Right renal pelvis (tissue), 4 donors: ENCODE results near the gene UQCRH. TPM values are rescaled to one million over a fixed set of nuclear protein-coding genes. Genes with fewer than 3 reads are reported as not detected.
"Not testable (repeated sequence)": the region's sequence is repeated elsewhere in the genome, so short reads cannot be mapped to it uniquely, and the experiment has no call there.

Experiments used
- DNase-seq, 4 donors: peaks; one replicate each; pipeline ENCODE4 v3.0.0-alpha.2; 2013; ENCODE audit warnings: low read depth in 4 of 4, low spot score in 3 of 4, missing footprints in 1 of 4
- polyA plus RNA-seq, 4 donors: library from polyadenylated mRNA; unstranded; fragments of 120-200 nt; gene quantifications; one replicate each; pipeline ENCODE4 v1.2.1, GENCODE V29; 2013; ENCODE audit not compliant: insufficient read length in 4 of 4

UQCRH gene
- polyA plus RNA-seq, 4 donors, result 360 to 415 (median 370) TPM

DNA sequence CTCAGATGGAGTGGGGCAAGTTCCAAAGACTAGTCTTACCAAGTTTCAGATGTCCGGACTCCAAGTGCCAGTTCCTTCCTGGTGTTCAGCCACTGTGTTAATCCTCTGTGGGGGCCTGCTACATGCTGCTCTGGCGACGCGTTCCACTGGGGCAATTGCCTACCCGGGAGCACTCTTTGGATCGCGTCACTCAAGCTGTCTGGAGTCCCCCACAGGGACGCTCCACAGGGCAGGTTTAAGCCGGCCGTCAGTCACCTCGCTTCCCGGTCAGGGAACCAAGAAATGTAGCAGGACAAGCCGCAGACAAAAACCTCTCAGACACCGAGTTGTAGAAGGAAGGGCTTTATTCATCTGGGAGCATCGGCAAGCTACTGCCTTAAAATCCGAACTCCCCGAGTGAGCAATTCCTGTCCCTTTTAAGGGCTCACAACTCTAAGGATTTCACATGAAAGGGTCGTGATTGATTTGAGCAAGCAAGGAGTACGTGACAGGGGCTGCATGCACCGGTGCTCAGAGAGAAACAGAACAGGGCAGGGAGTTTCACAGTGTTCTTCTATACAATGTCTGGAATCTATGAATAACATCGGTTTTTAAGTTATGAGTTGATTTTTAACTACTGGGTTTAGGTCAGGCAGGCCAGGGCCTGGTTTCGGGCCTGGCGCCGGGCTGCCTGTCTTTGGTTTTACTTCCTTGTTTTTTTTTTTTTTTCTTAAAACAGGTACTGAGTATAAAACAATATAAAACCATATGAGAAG, 28.5 kb downstream of the UQCRH start:
- DNase-seq, result not testable (repeated sequence)

- no peak for DNase-seq
Observed at GRCh38 chr1:46333300-46334029, 30.0 kb downstream of the UQCRH start.

GRCh38 chr1:46334030-46334384, 30.5 kb downstream of the UQCRH start:
- DNase-seq, result no peak

- no peak for DNase-seq
Observed at GRCh38 chr1:46335081-46335480, 31.6 kb downstream of the UQCRH start.

- DNase-seq, result not testable (repeated sequence)
Observed at GRCh38 chr1:46337409-46337808, 33.9 kb downstream of the UQCRH start.

DNA sequence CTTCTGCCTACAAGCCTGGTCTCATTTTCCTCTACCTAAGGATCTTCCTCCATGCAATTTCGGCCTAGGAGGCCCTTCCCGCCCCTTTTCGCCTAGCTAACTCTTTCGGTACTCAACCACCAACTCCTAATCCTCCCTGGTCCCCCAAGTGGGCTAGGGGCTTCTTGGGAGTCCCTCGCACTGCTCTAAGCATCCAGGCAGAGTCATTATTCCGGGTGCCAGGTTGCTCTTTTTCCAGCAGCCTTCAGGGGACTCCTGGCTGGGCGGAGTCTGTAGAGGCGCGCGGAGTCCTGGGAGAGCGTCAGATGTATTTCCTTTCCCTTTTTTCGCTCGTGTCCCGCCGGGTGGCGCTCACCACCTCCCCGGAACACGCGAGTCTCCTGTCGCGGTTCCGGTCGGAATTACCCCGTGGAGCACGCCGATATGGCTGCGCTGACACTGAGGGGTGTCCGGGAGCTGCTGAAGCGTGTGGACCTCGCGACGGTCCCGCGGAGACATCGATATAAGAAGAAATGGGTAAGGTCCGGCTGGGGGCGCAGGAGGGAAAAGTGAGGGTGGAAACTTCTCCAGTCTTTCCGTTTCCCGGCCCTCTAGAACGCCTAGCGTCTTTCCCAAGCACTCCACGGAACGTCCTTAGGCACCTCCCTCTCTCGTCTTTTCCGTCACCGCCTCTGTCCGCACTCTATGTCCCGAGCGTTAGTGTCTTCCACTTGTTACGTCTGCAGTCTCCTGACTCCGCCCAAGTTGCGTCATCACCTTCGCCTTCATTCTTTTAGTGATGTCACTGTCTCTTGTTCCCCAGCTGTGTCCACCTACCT, 37.1 kb downstream of the UQCRH start, which contains the start of gene NSUN4:
Gene NSUN4 (plus strand): TSS at position 404 of the 818 bp plus-strand sequence. CDS start 20 bp downstream, at position 424.
- peak; percentile 86 to 94 (median 92) for DNase-seq

GRCh38 chr1:46341222-46342083, 38.0 kb downstream of the UQCRH start:
- no peak for DNase-seq

DNA sequence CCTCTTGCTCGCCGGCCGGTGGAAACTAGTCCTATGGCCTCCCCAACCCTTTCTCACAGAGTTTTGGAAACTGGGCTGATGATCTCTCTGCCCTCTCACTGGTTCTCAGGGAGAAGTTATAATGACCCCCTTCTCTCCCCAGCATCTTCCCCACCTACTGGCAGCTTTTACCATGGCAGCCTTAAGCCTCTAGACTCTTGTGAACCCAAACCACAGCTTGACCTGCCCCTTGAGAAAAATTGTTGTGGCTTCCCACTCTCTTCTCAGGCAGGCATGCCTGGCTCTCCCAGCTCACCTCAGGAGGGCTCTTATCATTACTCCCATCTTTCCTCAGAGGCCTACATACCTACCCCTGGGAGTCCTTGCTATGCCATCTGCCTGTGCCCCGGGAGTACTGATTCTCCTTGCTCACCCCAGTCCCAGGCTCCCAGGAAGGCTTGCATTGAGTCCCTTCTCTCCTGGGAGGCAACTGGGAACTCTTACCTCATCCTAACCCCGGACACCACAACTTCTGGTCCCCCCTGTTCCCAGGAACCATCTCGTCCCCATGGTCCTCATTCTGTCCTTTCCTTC, 38.7 kb downstream of the UQCRH start:
- DNase-seq, result no peak

DNA sequence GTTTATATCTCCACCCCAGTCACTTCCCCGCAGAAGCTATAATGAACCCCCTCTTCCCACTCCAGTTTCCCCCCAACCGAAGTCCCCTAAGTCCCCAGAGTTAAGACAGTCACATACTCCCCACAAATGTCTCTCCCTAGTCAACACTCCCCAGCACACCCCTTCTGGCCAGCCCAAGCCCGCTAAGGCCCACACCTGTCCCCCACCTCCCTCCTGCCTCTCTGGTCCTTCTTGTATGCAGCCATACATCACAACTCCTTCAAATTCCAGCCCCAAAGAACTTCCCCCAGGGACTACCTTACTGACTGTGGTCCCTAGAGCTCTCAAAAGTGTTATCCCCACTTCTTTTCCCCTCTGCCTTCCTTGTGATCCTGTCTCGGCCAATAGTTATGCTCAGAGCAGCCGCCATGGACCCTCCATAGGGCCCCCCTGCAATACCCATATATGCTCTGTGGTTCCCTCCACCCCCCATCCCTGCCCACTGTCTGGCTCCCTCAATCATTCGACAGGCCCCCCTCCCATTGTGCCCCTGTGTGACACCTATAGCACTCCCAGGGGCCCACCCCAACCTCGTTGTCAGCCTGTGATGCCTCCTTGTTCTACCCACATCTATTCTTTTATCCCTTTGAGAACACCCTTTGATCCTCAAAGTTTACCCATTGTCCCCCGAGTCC, 39.3 kb downstream of the UQCRH start:
- no peak for DNase-seq

GRCh38 chr1:46343351-46343695, 39.8 kb downstream of the UQCRH start:
- no peak for DNase-seq

GRCh38 chr1:46343705-46344104, 40.2 kb downstream of the UQCRH start:
- DNase-seq, result no peak

- DNase-seq, result no peak
Observed at GRCh38 chr1:46344481-46344880, 41.0 kb downstream of the UQCRH start.

DNA sequence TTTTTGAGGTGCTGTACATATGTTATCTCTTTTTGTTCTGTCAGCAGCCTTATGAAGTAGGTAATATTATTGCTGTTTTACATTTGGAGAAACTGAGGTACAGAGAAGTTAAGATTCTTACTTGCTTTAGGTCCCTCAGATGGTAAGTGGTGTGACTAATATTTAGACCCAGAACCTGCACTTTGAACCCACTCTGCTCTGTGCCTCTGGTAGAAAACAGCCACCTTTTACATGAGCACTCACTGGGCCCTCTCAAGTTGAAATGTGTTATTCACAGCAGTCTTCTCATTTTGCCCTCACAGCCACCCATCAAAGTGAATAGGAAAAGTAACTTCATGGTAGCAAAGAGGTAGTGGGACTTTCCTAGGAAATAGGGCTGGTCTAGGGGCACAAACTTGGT, 41.8 kb downstream of the UQCRH start:
- DNase-seq, result no peak

DNA sequence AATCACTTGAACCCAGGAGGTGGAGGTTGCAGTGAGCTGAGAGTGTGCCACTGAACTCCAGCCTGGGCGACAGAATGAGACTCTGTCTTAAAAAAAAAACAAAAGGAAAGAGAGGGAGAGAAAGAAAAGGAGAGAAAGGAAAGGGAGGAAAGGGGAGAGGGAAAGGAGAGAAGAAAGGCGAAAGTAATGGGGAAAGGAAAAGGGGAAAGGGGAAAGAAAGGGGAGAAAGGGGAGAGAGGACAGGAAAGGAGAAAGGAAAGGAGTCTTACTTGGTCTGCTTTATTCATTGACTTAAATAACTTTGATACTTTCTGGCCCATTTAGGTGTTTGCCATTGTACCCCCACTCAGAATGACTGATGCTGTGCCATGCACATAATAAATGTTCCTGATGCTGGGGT, 48.9 kb downstream of the UQCRH start:
- no peak for DNase-seq

GRCh38 chr1:46355920-46356319, 52.4 kb downstream of the UQCRH start:
- not testable (repeated sequence) for DNase-seq

GRCh38 chr1:46362158-46362557, 58.7 kb downstream of the UQCRH start:
- no peak for DNase-seq

DNA sequence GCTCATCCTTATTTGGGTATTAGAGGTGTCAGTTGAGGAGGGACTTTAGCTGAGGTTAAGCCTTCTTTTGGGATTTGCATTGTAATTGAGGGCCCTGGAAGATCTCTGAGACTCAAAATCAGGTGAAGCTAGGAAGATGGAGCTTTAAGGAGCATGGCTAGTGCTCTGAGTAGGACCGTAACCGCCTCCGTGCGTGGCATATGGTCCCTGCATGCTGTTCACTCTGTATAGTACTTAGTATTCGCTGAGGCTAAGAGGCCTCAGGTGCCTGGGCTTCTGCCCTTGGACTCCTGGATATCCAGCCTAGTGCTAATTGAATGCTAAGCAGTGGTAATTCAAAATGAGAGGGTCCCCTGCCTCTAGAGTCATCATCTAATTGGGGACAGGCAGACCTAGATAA, 59.6 kb downstream of the UQCRH start:
- DNase-seq, result no peak

DNA sequence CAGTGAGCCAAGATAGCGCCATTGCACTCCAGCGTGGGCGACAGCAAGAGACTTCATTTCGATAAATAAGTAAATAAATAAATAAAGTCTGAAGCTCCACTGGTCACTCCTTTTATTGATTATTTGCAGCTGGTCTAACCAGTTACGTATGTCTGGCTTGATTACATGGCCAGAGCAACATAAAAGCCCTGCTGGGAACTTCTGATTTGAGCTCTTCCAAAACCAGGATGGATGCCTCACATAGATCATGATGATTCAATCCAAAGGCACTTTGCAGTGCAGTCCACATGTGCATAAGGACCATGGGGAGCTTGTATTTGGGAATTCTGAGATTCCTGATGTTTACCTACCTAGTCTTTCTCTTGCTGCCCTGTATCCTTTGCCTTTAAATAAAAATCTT, 61.1 kb downstream of the UQCRH start:
- DNase-seq, result no peak

DNA sequence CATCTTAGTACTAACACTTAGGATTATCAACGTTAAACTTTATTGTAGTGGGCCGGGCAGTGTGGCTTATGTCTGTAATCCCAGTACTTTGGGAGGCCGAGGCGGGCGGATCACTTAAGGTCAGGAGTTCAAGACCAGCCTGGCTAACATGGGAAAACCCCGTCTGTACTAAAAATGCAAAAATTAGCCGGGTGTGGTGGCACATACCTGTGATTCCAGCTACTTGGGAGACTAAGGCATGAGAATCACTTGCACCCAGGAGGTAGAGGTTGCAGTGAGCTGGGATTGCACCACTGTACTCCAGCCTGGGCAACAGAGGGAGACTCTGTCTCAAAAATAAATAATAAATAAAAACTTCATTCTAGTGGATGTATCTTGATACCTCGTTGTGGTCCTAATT, 62.3 kb downstream of the UQCRH start:
- not testable (repeated sequence) for DNase-seq
